ENCODE measurements around the gene KLC1. TPM values are rescaled to one million over a fixed set of nuclear protein-coding genes. Genes with fewer than 3 reads are reported as not detected.
A peak's percentile ranks its signal among the peaks of the same experiment; 100 is the strongest.

KLC1 gene
- total RNA-seq, 1 donor from 2014 or later, result 238 TPM

GRCh38 chr14:103744621-103745395, 115.8 kb downstream of the KLC1 start:
- Mint-ChIP-seq H3K27ac (ENCODE audit: unreplicated experiment) (no peak overlapping the region), H3K36me3 (ENCODE audit: low read depth, unreplicated experiment) (peaks cover 12% of the 10 kb centered on the region), H3K4me3 (ENCODE audit: unreplicated experiment) (no peak overlapping the region), H3K4me1 (ENCODE audit: low read depth, unreplicated experiment) (peaks cover 22% of the 10 kb centered on the region), H3K9me3 (ENCODE audit: unreplicated experiment) (no peaks in the 10 kb centered on the region), H3K27me3 (ENCODE audit: low read depth, unreplicated experiment) (no peaks in the 10 kb centered on the region)
- no peak overlapping the region for H3K9ac ChIP-seq (ENCODE audit: low read length)
- H4K20me1 ChIP-seq (ENCODE audit: insufficient read depth, low read length), result no peaks in the 10 kb centered on the region
- H3K36me3 ChIP-seq (ENCODE audit: insufficient read depth, low read length), result no peaks in the 10 kb centered on the region
- H3K27me3 ChIP-seq (ENCODE audit: insufficient read depth, low read length), result no peaks in the 10 kb centered on the region
- no peaks in the 10 kb centered on the region for H3K9me3 ChIP-seq (ENCODE audit: insufficient read depth, low read depth, low read length)
- no peak overlapping the region for H3K27ac ChIP-seq (ENCODE audit: low read depth, low read length)
- no peak overlapping the region for H3K4me3 ChIP-seq (ENCODE audit: insufficient read depth, low read depth, low read length)
- FAIRE-seq (no peak), DNase-seq (ENCODE audit: low read depth) (no peak)
- no peak for TF ChIP-seq EZH2 (IDR thresholded peaks at IDR 0.05; ENCODE audit: insufficient read depth, low read length)
- no peak for TF ChIP-seq CTCF (IDR thresholded peaks at IDR 0.05; ENCODE audit: insufficient read depth, low read depth, low read length)
- H3K4me1 ChIP-seq (ENCODE audit: insufficient read depth, low read length), result peaks cover 17% of the 10 kb centered on the region
- no peaks in the 10 kb centered on the region for H3K79me2 ChIP-seq (ENCODE audit: insufficient read depth, low read length)
- H2AFZ ChIP-seq (ENCODE audit: low read depth, low read length), result no peak overlapping the region
- H3K4me2 ChIP-seq (ENCODE audit: low read length), result no peak overlapping the region

DNA sequence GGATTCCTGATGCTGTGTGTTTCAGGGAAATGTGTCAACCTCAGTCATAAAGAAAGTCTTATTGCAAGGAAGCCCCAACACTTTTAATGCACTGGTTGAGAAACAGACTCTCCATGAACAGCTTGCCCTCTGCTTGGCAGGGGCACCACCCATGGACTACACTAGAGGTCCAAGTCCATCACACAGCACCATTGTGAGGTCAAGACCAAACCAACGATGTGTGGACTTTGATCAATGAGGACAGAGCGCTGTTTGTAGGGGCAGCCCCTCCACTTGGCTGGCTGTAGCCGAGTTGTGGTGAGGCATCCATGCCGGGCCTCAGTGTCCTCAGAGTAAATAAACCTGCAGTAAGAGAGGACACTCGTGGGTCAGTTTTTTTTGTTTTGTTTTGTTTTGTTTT, 116.4 kb downstream of the KLC1 start:
- Histone ChIP-seq H3K27ac (ENCODE audit: low read depth, low read length) (no peak overlapping the region), H3K79me2 (ENCODE audit: insufficient read depth, low read length) (no peaks in the 10 kb centered on the region), H3K4me1 (ENCODE audit: insufficient read depth, low read length) (peaks cover 17% of the 10 kb centered on the region), H3K9ac (ENCODE audit: low read length) (no peak overlapping the region), H3K36me3 (ENCODE audit: insufficient read depth, low read length) (no peaks in the 10 kb centered on the region), H3K4me2 (ENCODE audit: low read length) (no peak overlapping the region), H3K4me3 (ENCODE audit: insufficient read depth, low read depth, low read length) (no peak overlapping the region), H3K27me3 (ENCODE audit: insufficient read depth, low read length) (no peaks in the 10 kb centered on the region), H3K9me3 (ENCODE audit: insufficient read depth, low read depth, low read length) (no peaks in the 10 kb centered on the region), H4K20me1 (ENCODE audit: insufficient read depth, low read length) (no peaks in the 10 kb centered on the region), H2AFZ (ENCODE audit: low read depth, low read length) (no peak overlapping the region)
- TF ChIP-seq CTCF (IDR thresholded peaks at IDR 0.05; ENCODE audit: insufficient read depth, low read depth, low read length) (no peak), EZH2 (IDR thresholded peaks at IDR 0.05; ENCODE audit: insufficient read depth, low read length) (no peak)
- Mint-ChIP-seq H3K36me3 (ENCODE audit: low read depth, unreplicated experiment) (peaks cover 10% of the 10 kb centered on the region), H3K27me3 (ENCODE audit: low read depth, unreplicated experiment) (no peaks in the 10 kb centered on the region), H3K27ac (ENCODE audit: unreplicated experiment) (no peak overlapping the region), H3K4me3 (ENCODE audit: unreplicated experiment) (no peak overlapping the region), H3K4me1 (ENCODE audit: low read depth, unreplicated experiment) (peaks cover 22% of the 10 kb centered on the region), H3K9me3 (ENCODE audit: unreplicated experiment) (no peaks in the 10 kb centered on the region)
- no peak for FAIRE-seq
- DNase-seq (ENCODE audit: low read depth), result no peak

DNA sequence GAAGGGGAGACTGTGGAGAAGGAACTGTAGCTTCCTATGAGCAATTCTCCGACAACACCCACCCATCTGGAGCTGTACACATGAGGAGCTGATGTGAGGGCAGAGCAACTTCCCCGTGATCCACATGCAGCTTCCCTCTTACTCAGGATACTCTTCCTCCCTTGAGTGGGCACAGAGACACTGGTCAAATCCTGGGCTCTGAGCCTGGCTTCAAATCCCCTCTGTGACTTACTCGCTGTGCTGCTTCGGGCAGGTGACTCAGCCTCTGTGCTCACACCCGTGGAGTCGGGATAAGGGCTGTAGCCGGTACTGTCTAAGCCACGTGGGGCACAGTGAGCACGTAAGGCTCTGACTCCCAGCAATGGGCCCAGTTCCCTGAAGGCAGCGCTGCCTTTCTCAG, 117.7 kb downstream of the KLC1 start:
- H3K27ac ChIP-seq (ENCODE audit: low read depth, low read length), result no peak overlapping the region
- H3K4me3 Mint-ChIP-seq (ENCODE audit: unreplicated experiment), result no peak overlapping the region
- H3K4me2 ChIP-seq (ENCODE audit: low read length), result no peak overlapping the region
- TF ChIP-seq EZH2 (IDR thresholded peaks at IDR 0.05; ENCODE audit: insufficient read depth, low read length) (no peak), CTCF (IDR thresholded peaks at IDR 0.05; ENCODE audit: insufficient read depth, low read depth, low read length) (no peak)
- H3K27me3 Mint-ChIP-seq (ENCODE audit: low read depth, unreplicated experiment), result no peaks in the 10 kb centered on the region
- H3K36me3 ChIP-seq (ENCODE audit: insufficient read depth, low read length), result no peaks in the 10 kb centered on the region
- peaks cover 9% of the 10 kb centered on the region for H3K4me1 ChIP-seq (ENCODE audit: insufficient read depth, low read length)
- no peaks in the 10 kb centered on the region for H3K79me2 ChIP-seq (ENCODE audit: insufficient read depth, low read length)
- peaks cover 6% of the 10 kb centered on the region for H3K36me3 Mint-ChIP-seq (ENCODE audit: low read depth, unreplicated experiment)
- H3K27me3 ChIP-seq (ENCODE audit: insufficient read depth, low read length), result no peaks in the 10 kb centered on the region
- no peak overlapping the region for H3K4me3 ChIP-seq (ENCODE audit: insufficient read depth, low read depth, low read length)
- no peak for FAIRE-seq
- no peaks in the 10 kb centered on the region for H4K20me1 ChIP-seq (ENCODE audit: insufficient read depth, low read length)
- no peaks in the 10 kb centered on the region for H3K9me3 ChIP-seq (ENCODE audit: insufficient read depth, low read depth, low read length)
- H3K4me1 Mint-ChIP-seq (ENCODE audit: low read depth, unreplicated experiment), result peaks cover 12% of the 10 kb centered on the region
- peak; percentile 71 for DNase-seq (ENCODE audit: low read depth)
- no peaks in the 10 kb centered on the region for H3K9me3 Mint-ChIP-seq (ENCODE audit: unreplicated experiment)
- no peak overlapping the region for H2AFZ ChIP-seq (ENCODE audit: low read depth, low read length)
- no peak overlapping the region for H3K27ac Mint-ChIP-seq (ENCODE audit: unreplicated experiment)
- no peak overlapping the region for H3K9ac ChIP-seq (ENCODE audit: low read length)
